Endothelial cell of umbilical vein (primary cell): ENCODE measurements around the gene FLT3. TPM values are rescaled to one million over a fixed set of nuclear protein-coding genes. Genes with fewer than 3 reads are reported as not detected.

ENCODE experiments used
- BruUV-seq: library from RNA; stranded (reverse); fragments of 400-500 nt; replicated peaks from 2 replicates; lab custom pipeline; 2021; lab: Mats Ljungman, UMichigan
- CTCF ChIA-PET: fragments of 300-600, 350-600 bp; sonication (Branson Sonifier 250); formaldehyde crosslinking; loops from one replicate; lab custom pipeline; 2021; ENCODE audit warnings: antibody characterized with exemption, inconsistent platforms; lab: Charles Lee
- POLR2A ChIA-PET: fragments of 300-600, 350-600 bp; sonication (Branson Sonifier 250); formaldehyde crosslinking; loops from one replicate; lab custom pipeline; 2021; ENCODE audit warnings: antibody characterized with exemption, inconsistent platforms; lab: Charles Lee
- DNase-seq: peaks from one replicate; pipeline ENCODE4 v3.0.0-alpha.2; 2011; ENCODE audit warnings: low read depth, low spot score
- FAIRE-seq: peaks from 2 replicates; lab custom pipeline; 2011; peaks lifted over from hg19 to GRCh38; lab: Jason Lieb, UNC
- H2AFZ ChIP-seq: 2 replicates; pipeline ENCODE4 v1.6.0; 2012; ENCODE audit warnings: low read depth, low read length, control low read depth, inconsistent platforms
- H3K27ac ChIP-seq: 2 replicates; pipeline ENCODE4 v1.5.1; 2011; ENCODE audit warnings: low read depth, mild to moderate bottlenecking, control low read depth, low read length, moderate library complexity; ENCODE audit not compliant: insufficient read depth
- H3K27me3 ChIP-seq, 2 experiments: 2 replicates each; pipeline versions ENCODE4 v1.6.0 to v1.6.1; 2011; ENCODE audit warnings: low read length in 2 of 2, mixed read lengths in 1 of 2; ENCODE audit not compliant: control insufficient read depth in 2 of 2, insufficient read depth in 2 of 2
- H3K36me3 ChIP-seq, 2 experiments: 2 replicates in 1 of 2; 3 replicates in 1 of 2; pipeline ENCODE4 v1.5.1; 2011; ENCODE audit warnings: low read length in 2 of 2, mild to moderate bottlenecking in 1 of 2, moderate library complexity in 1 of 2; ENCODE audit not compliant: control insufficient read depth in 2 of 2, insufficient read depth in 2 of 2; ENCODE audit errors: extremely low read depth in 1 of 2
- H3K4me1 ChIP-seq: 3 replicates; pipeline ENCODE4 v1.5.1; 2011; ENCODE audit warnings: mild to moderate bottlenecking, low read length; ENCODE audit not compliant: control insufficient read depth, insufficient read depth; ENCODE audit errors: extremely low read depth
- H3K4me2 ChIP-seq: 2 replicates; pipeline ENCODE4 v1.6.1; 2011; ENCODE audit warnings: low read length, control low read depth, mixed read lengths; ENCODE audit not compliant: insufficient read depth
- H3K4me3 ChIP-seq, 3 experiments: fragments of 200-600 bp in 1 of 3; sonication (generic), shearing (Covaris generic) in 1 of 3; replicated peaks in 1 of 3; 2 replicates each; pipeline ENCODE4 v1.5.1; 2011 to 2016; ENCODE audit warnings: control low read depth in 3 of 3, low read length in 3 of 3, mild to moderate bottlenecking in 2 of 3, inconsistent platforms in 1 of 3, low read depth in 1 of 3, moderate library complexity in 1 of 3; ENCODE audit not compliant: insufficient read depth in 1 of 3
- H3K79me2 ChIP-seq: 2 replicates; pipeline ENCODE4 v1.6.0; 2012; ENCODE audit warnings: low read length, inconsistent platforms; ENCODE audit not compliant: control insufficient read depth, insufficient read depth
- H3K9ac ChIP-seq: replicated peaks from 2 replicates; pipeline ENCODE3; 2011; ENCODE audit warnings: low read length, control low read depth; ENCODE audit not compliant: insufficient read depth; ENCODE audit errors: extremely low read depth
- H3K9me1 ChIP-seq: replicated peaks from 3 replicates; pipeline ENCODE4 v1.6.0; 2011; ENCODE audit warnings: mild to moderate bottlenecking, low read length; ENCODE audit not compliant: control insufficient read depth, insufficient read depth; ENCODE audit errors: extremely low read depth
- H3K9me3 ChIP-seq: replicated peaks from 2 replicates; pipeline ENCODE4 v1.5.1; 2012; ENCODE audit warnings: low read length, inconsistent platforms; ENCODE audit not compliant: control insufficient read depth, insufficient read depth
- H4K20me1 ChIP-seq: replicated peaks from 2 replicates; pipeline ENCODE3; 2011; ENCODE audit warnings: mild to moderate bottlenecking, low read length; ENCODE audit not compliant: control insufficient read depth, insufficient read depth; ENCODE audit errors: extremely low read depth
- CTCF ChIP-seq, 2 donors: IDR thresholded peaks; 1 replicate in 1 of 2; 2 replicates in 1 of 2; pipeline ENCODE4 v1.5.1; 2011; ENCODE audit warnings: low read length in 2 of 2, mild to moderate bottlenecking in 2 of 2, moderate library complexity in 2 of 2, control low read depth in 1 of 2, inconsistent platforms in 1 of 2, low read depth in 1 of 2; ENCODE audit not compliant: insufficient read depth in 1 of 2; ENCODE audit errors: extremely low read depth in 1 of 2
- EZH2 ChIP-seq: IDR thresholded peaks from 2 replicates; pipeline ENCODE4 v1.6.1; 2012; ENCODE audit warnings: borderline replicate concordance, low read depth, mild to moderate bottlenecking, moderate library complexity, low read length, inconsistent platforms; ENCODE audit not compliant: severe bottlenecking
- POLR2AphosphoS5 ChIP-seq: IDR thresholded peaks from 2 replicates; pipeline ENCODE4 v1.6.1; 2012; ENCODE audit warnings: low read depth, mild to moderate bottlenecking, control low read depth, low read length, moderate library complexity; ENCODE audit not compliant: insufficient read depth
- dilution Hi-C: fragments of 300-500 bp; cut with MboI; formaldehyde crosslinking; loops from one replicate; pipeline ENCODE4 v1.15.0; 2019; ENCODE audit warnings: low sequenced_read_pairs; ENCODE audit not compliant: extremely low pct_ligation_motif_present
- intact Hi-C: fragments of 100-400 bp; cut with micrococcal nuclease; formaldehyde crosslinking; loops from one replicate; pipeline ENCODE4 v1.10.0; 2022
- polyA plus RNA-seq, 4 experiments: library from polyadenylated mRNA; depleted of rRNA in 3 of 4; stranded (reverse) in 3 of 4; unstranded in 1 of 4; fragments of >200 nt; gene quantifications; 2 replicates each; pipeline versions ENCODE4 v1.2.1 to v1.2.3, GENCODE V29; 2011 to 2012; ENCODE audit warnings: missing spikeins in 1 of 4
- total RNA-seq: library from RNA; stranded (reverse); gene quantifications from 2 replicates; pipeline ENCODE4 v1.2.3, GENCODE V29; 2021

Gene FLT3
- total and polyA plus RNA-seq, 2 donors (not counting 3 experiments of a cell fraction or from before 2014, with no cell fraction given) = 0.03 TPM; not detected in 1

GRCh38 chr13:27960362-27961226 lies 139.8 kb downstream of the FLT3 start:
- peaks cover 65 to 93% of the 10 kb centered on the region in 2 experiments for H3K27me3 ChIP-seq
- DNase-seq = no peak
- TF ChIP-seq EZH2 (peak; percentile 66), CTCF (IDR thresholded peaks at IDR 0.05; ENCODE audit: extremely low read depth in 1 of 2, insufficient read depth in 1 of 2, low read depth in 1 of 2, low read length in 2 of 2) (peak; percentile 46 to 54), POLR2AphosphoS5 (no peak)
- intact Hi-C loops (no loop called here), dilution Hi-C loops (no loop called here)
- H4K20me1 ChIP-seq = no peaks in the 10 kb centered on the region
- no peaks in the 10 kb centered on the region for H3K36me3 ChIP-seq
- H3K9me3 ChIP-seq = no peaks in the 10 kb centered on the region
- ChIA-PET CTCF (interaction anchor here (0.6 to 2.7 kb wide), 5 partner anchors 23 to 598 kb away, joined by 3 to 12 read pairs (median 5); no protein-coding TSS in a partner anchor), POLR2A (no interaction called here)
- H3K4me3 ChIP-seq = no peak overlapping the region
- no TSS peak for BruUV-seq
- H3K4me1 ChIP-seq = peaks cover 3% of the 10 kb centered on the region
- H3K9me1 ChIP-seq = no peaks in the 10 kb centered on the region
- H3K9ac ChIP-seq = no peak overlapping the region
- no peaks in the 10 kb centered on the region for H3K79me2 ChIP-seq
- no peak overlapping the region for H2AFZ ChIP-seq
- no peak overlapping the region for H3K4me2 ChIP-seq
- FAIRE-seq = peak; percentile 75
- H3K27ac ChIP-seq = no peak overlapping the region
